IMR-90 (cell line): Measurements from ENCODE around the gene TICAM1. TPM values are rescaled to one million over a fixed set of nuclear protein-coding genes. Genes with fewer than 3 reads are reported as not detected.

ENCODE experiments used
- ATAC-seq: fragments of 200-7000 bp; cut with Tn5 transposase; 2 replicates; pipeline ENCODE4 v1.9.1; 2020; ENCODE audit warnings: low read depth, mild to moderate bottlenecking, moderate library complexity
- BruUV-seq: library from RNA; stranded (reverse); fragments of 400-500 nt; replicated peaks from 2 replicates; lab custom pipeline; 2021; lab: Mats Ljungman, UMichigan
- CTCF ChIA-PET: fragments of 300-600 bp; formaldehyde crosslinking; extraction: SDS; loops from one replicate; lab custom pipeline; 2021; ENCODE audit warnings: antibody characterized with exemption; lab: Yijun Ruan, JAX
- POLR2A ChIA-PET: fragments of 300-600 bp; sonication (Branson Sonifier 250); formaldehyde crosslinking; loops from one replicate; lab custom pipeline; 2022; ENCODE audit warnings: antibody characterized with exemption; ENCODE audit not compliant: unreplicated experiment; lab: Charles Lee
- DNase-seq: peaks from one replicate; pipeline ENCODE4 v3.0.0; 2013
- H2AFZ ChIP-seq: replicated peaks from 2 replicates; pipeline ENCODE3; 2013; ENCODE audit warnings: low read length, mild to moderate bottlenecking; ENCODE audit not compliant: poor library complexity
- H2AK5ac ChIP-seq: 2 replicates; pipeline ENCODE4 v1.6.1; 2013; ENCODE audit warnings: low read depth, low read length, inconsistent platforms
- H2AK9ac ChIP-seq: replicated peaks from 2 replicates; pipeline ENCODE3; 2013; ENCODE audit warnings: mild to moderate bottlenecking, low read depth, low read length, moderate library complexity; ENCODE audit not compliant: poor library complexity
- H2BK120ac ChIP-seq: 2 replicates; pipeline ENCODE4 v1.6.1; 2013; ENCODE audit warnings: low read depth, low read length, inconsistent platforms
- H2BK15ac ChIP-seq: 3 replicates; pipeline ENCODE4 v1.6.1; 2013; ENCODE audit warnings: low read depth, low read length, inconsistent platforms
- H2BK20ac ChIP-seq: 2 replicates; pipeline ENCODE4 v1.6.1; 2013; ENCODE audit warnings: low read depth, mild to moderate bottlenecking, inconsistent platforms, low read length, moderate library complexity
- H2BK5ac ChIP-seq: 2 replicates; pipeline ENCODE4 v1.6.1; 2013; ENCODE audit warnings: mild to moderate bottlenecking, low read depth, low read length, inconsistent platforms; ENCODE audit not compliant: poor library complexity, severe bottlenecking
- H3K14ac ChIP-seq: replicated peaks from 2 replicates; pipeline ENCODE4 v1.6.1; 2013; ENCODE audit warnings: low read depth, low read length, inconsistent platforms
- H3K18ac ChIP-seq: 2 replicates; pipeline ENCODE4 v1.6.1; 2013; ENCODE audit warnings: low read depth, low read length, control low read depth
- H3K23ac ChIP-seq: 2 replicates; pipeline ENCODE4 v1.6.1; 2013; ENCODE audit warnings: low read depth, low read length, inconsistent platforms
- H3K27ac ChIP-seq: 2 replicates; pipeline ENCODE4 v1.5.1; 2013; ENCODE audit warnings: mild to moderate bottlenecking, control low read depth, low read length; ENCODE audit not compliant: insufficient read depth
- H3K27me3 ChIP-seq: 2 replicates; pipeline ENCODE4 v1.6.1; 2013; ENCODE audit warnings: low read length; ENCODE audit not compliant: control insufficient read depth, insufficient read depth
- H3K36me3 ChIP-seq: 2 replicates; pipeline ENCODE4 v1.6.1; 2013; ENCODE audit warnings: low read length, mixed read lengths; ENCODE audit not compliant: control insufficient read depth, insufficient read depth
- H3K4ac ChIP-seq: 2 replicates; pipeline ENCODE4 v1.6.1; 2013; ENCODE audit warnings: low read depth, low read length, inconsistent platforms
- H3K4me1 ChIP-seq: 2 replicates; pipeline ENCODE4 v1.6.1; 2013; ENCODE audit warnings: low read length, mixed read lengths; ENCODE audit not compliant: control insufficient read depth, insufficient read depth
- H3K4me2 ChIP-seq: 2 replicates; pipeline ENCODE4 v1.6.1; 2013; ENCODE audit warnings: low read depth, mild to moderate bottlenecking, control low read depth, low read length, moderate library complexity
- H3K4me3 ChIP-seq: 2 replicates; pipeline ENCODE4 v1.5.1; 2013; ENCODE audit warnings: low read depth, mild to moderate bottlenecking, control low read depth, low read length, moderate library complexity; ENCODE audit not compliant: insufficient read depth
- H3K56ac ChIP-seq: 2 replicates; pipeline ENCODE4 v1.6.1; 2013; ENCODE audit warnings: low read length, inconsistent platforms; ENCODE audit not compliant: insufficient read depth; ENCODE audit errors: extremely low read depth
- H3K79me1 ChIP-seq, 2 experiments: 2 replicates each; pipeline ENCODE4 v1.6.1; 2013; ENCODE audit warnings: low read length in 2 of 2, inconsistent platforms in 1 of 2, low read depth in 1 of 2
- H3K9ac ChIP-seq: 2 replicates; pipeline ENCODE4 v1.6.1; 2013; ENCODE audit warnings: low read depth, low read length, control low read depth
- H3K9me1 ChIP-seq: 2 replicates; pipeline ENCODE4 v1.6.1; 2013; ENCODE audit warnings: low read length, inconsistent platforms; ENCODE audit not compliant: insufficient read depth
- H3K9me3 ChIP-seq: 2 replicates; pipeline ENCODE4 v1.6.1; 2013; ENCODE audit warnings: low read length; ENCODE audit not compliant: control insufficient read depth, insufficient read depth
- H4K20me1 ChIP-seq: 2 replicates; pipeline ENCODE4 v1.6.1; 2013; ENCODE audit warnings: low read length, inconsistent platforms; ENCODE audit not compliant: insufficient read depth
- H4K5ac ChIP-seq: 2 replicates; pipeline ENCODE4 v1.6.1; 2013; ENCODE audit warnings: mild to moderate bottlenecking, low read depth, low read length, control low read depth
- H4K8ac ChIP-seq, 2 experiments: 2 replicates each; pipeline ENCODE4 v1.6.1; 2013; ENCODE audit warnings: low read depth in 2 of 2, low read length in 2 of 2, control low read depth in 1 of 2, inconsistent platforms in 1 of 2
- H4K91ac ChIP-seq: 2 replicates; pipeline ENCODE4 v1.6.1; 2013; ENCODE audit warnings: low read depth, low read length, inconsistent platforms; ENCODE audit not compliant: insufficient read depth
- BHLHE40 ChIP-seq: fragments of 150-350 bp; IDR thresholded peaks from 2 replicates; pipeline ENCODE4 v1.6.1; 2016; ENCODE audit warnings: mild to moderate bottlenecking, low read depth, low read length
- CEBPB ChIP-seq: IDR thresholded peaks from 2 replicates; pipeline ENCODE4 v1.6.1; 2012; ENCODE audit warnings: low read depth, low read length, improper control_type of control experiment
- ELK1 ChIP-seq: fragments of 150-350 bp; IDR thresholded peaks from 2 replicates; pipeline ENCODE4 v1.6.1; 2016; ENCODE audit warnings: low read depth, mild to moderate bottlenecking, low read length, moderate library complexity, borderline replicate concordance
- FOS ChIP-seq: fragments of 150-350 bp; IDR thresholded peaks from 2 replicates; pipeline ENCODE4 v1.6.1; 2016; ENCODE audit warnings: low read depth, low read length
- MAZ ChIP-seq: IDR thresholded peaks from 2 replicates; pipeline ENCODE4 v1.6.1; 2012; ENCODE audit warnings: low read depth, mild to moderate bottlenecking, low read length, improper control_type of control experiment, moderate library complexity, borderline replicate concordance
- POLR2A ChIP-seq: IDR thresholded peaks from 2 replicates; pipeline ENCODE4 v1.6.1; 2012; ENCODE audit warnings: mild to moderate bottlenecking, low read depth, low read length
- RAD21 ChIP-seq: IDR thresholded peaks from 2 replicates; pipeline ENCODE4 v1.6.1; 2012; ENCODE audit warnings: low read length, improper control_type of control experiment
- RCOR1 ChIP-seq: IDR thresholded peaks from 2 replicates; pipeline ENCODE4 v1.6.1; 2012; ENCODE audit warnings: mild to moderate bottlenecking, low read length, improper control_type of control experiment; ENCODE audit not compliant: insufficient replicate concordance
- WGBS, 2 experiments: methylation state at CpG; one replicate each; pipeline versions ENCODE4 v1.1.5 to v1.1.7; 2013; ENCODE audit warnings: missing lambda C conversion rate in 2 of 2; ENCODE audit not compliant: insufficient read length in 1 of 2; ENCODE audit errors: extremely low coverage in 2 of 2; 5-methylcytosine and 5-hydroxymethylcytosine counted together
- dilution Hi-C: fragments of 300-500 bp; cut with HindIII; formaldehyde crosslinking; loops from one replicate; pipeline ENCODE4 v1.14.3; 2018; ENCODE audit warnings: low sequenced_read_pairs; ENCODE audit not compliant: unreplicated experiment
- in situ Hi-C: fragments of 300-500 bp; cut with MboI; formaldehyde crosslinking; loops from 3 replicates; pipeline ENCODE4 v1.14.3; 2019; ENCODE audit warnings: low sequenced_read_pairs, inconsistent platforms, mixed read lengths
- intact Hi-C: fragments of 100-400 bp; cut with micrococcal nuclease; formaldehyde crosslinking; loops from 2 replicates; pipeline ENCODE4 v1.10.0; 2022
- polyA plus RNA-seq, 3 experiments: library from polyadenylated mRNA; depleted of rRNA; stranded (reverse); fragments of >200 nt; gene quantifications; 2 replicates each; pipeline ENCODE4 v1.2.3, GENCODE V29; 2012; ENCODE audit warnings: low replicate concordance in 1 of 3
- total RNA-seq: library from RNA; depleted of rRNA; stranded (reverse); fragments of >200 nt; gene quantifications from 2 replicates; pipeline ENCODE4 v1.2.3, GENCODE V29; 2012

Gene TICAM1
- total and polyA plus RNA-seq, 2 of the 4 experiments (the other 2 are of a cell fraction), result 0.90 to 9.2 TPM

- H3K9ac ChIP-seq, result no peak overlapping the region
- dilution Hi-C loops, result no loop called here
These were observed 38.7 kb upstream of the TICAM1 start for GRCh38 chr19:4870025-4870700.

More at GRCh38 chr19:4870025-4870700, 38.7 kb upstream of the TICAM1 start:
- TF ChIP-seq FOS, result peak; percentile 94
- no peak for TF ChIP-seq POLR2A
- TF ChIP-seq RAD21, result no peak
- peak; percentile 96 for TF ChIP-seq RCOR1
- TF ChIP-seq BHLHE40, result peak; percentile 7; the same call in 1 of the 2 replicates
- no peak for TF ChIP-seq ELK1
- peak; percentile 77 for TF ChIP-seq MAZ
- no peak for TF ChIP-seq CEBPB
- H2BK5ac ChIP-seq, result peak overlapping the region; percentile 74
- H4K20me1 ChIP-seq, result peaks cover 13% of the 10 kb centered on the region
- ChIA-PET POLR2A (interaction anchor here (0.6 to 1.5 kb wide), 3 partner anchors 11 to 151 kb away, joined by 3 to 10 read pairs (median 3); no protein-coding TSS in a partner anchor), CTCF (interaction anchor here (0.7 kb wide), 1 partner anchor 41 kb away, joined by 4 read pairs; no protein-coding TSS in a partner anchor)
- no peaks in the 10 kb centered on the region for H3K9me3 ChIP-seq
- H3K14ac ChIP-seq, result peak overlapping the region; percentile 65
- H3K23ac ChIP-seq, result 0 out of 2 replicates have a peak overlapping the region, but pooled peaks have one; percentile 26
- no peak overlapping the region for H3K56ac ChIP-seq
- ATAC-seq, result peak; percentile 62
- no peak overlapping the region for H3K4me2 ChIP-seq
- peak overlapping the region; percentile 83 for H2AFZ ChIP-seq
- no peaks in the 10 kb centered on the region for H3K36me3 ChIP-seq
- intact Hi-C loops (no loop called here), in situ Hi-C loops (loop anchor here (5.0 kb wide), 2 partner anchors 42 to 162 kb away; no protein-coding TSS in a partner anchor)
- peak overlapping the region; percentile 88; the same call in 2 of the 3 replicates for H2BK15ac ChIP-seq
- no TSS peak for BruUV-seq
- peak overlapping the region; percentile 91 for H4K91ac ChIP-seq
- H3K4me1 ChIP-seq, result no peaks in the 10 kb centered on the region
- H2BK120ac ChIP-seq, result peak overlapping the region; percentile 82
- peak overlapping the region; percentile 7 for H3K18ac ChIP-seq
- H3K4me3 ChIP-seq, result no peak overlapping the region
- peak overlapping the region; percentile 93 for H2AK9ac ChIP-seq
- H3K79me1 ChIP-seq, result peaks cover 6 to 30% of the 10 kb centered on the region in 2 experiments; a peak in 3 of 4 replicates
- peaks cover 6% of the 10 kb centered on the region; the same call in 1 of the 2 replicates for H3K9me1 ChIP-seq
- H3K27me3 ChIP-seq, result no peaks in the 10 kb centered on the region
- peak overlapping the region; percentile 69 for H3K27ac ChIP-seq
- DNase-seq, result peak; percentile 92
- H3K4ac ChIP-seq, result peak overlapping the region; percentile 81
- WGBS, 2 experiments, result 42% methylated on average over 2 of the region's 10 CpGs; no CpG with 5 or more reads in 1 of the 2 experiments
- H4K5ac ChIP-seq, result peak overlapping the region; percentile 31
- peak overlapping the region; percentile 1 to 74; a peak in 2 of 4 replicates for H4K8ac ChIP-seq
- H2AK5ac ChIP-seq, result peak overlapping the region; percentile 84
- peak overlapping the region; percentile 65 for H2BK20ac ChIP-seq
